Inferior parietal cortex (tissue), 1 donor: Measurements from ENCODE around the gene PLEKHG4.
A peak's percentile ranks its signal among the peaks of the same experiment; 100 is the strongest.

Experiments
- DNase-seq: peaks from one replicate; pipeline ENCODE4 v3.0.0-alpha.2; 2016; ENCODE audit errors: extremely low spot score

PLEKHG4 gene, protein sequence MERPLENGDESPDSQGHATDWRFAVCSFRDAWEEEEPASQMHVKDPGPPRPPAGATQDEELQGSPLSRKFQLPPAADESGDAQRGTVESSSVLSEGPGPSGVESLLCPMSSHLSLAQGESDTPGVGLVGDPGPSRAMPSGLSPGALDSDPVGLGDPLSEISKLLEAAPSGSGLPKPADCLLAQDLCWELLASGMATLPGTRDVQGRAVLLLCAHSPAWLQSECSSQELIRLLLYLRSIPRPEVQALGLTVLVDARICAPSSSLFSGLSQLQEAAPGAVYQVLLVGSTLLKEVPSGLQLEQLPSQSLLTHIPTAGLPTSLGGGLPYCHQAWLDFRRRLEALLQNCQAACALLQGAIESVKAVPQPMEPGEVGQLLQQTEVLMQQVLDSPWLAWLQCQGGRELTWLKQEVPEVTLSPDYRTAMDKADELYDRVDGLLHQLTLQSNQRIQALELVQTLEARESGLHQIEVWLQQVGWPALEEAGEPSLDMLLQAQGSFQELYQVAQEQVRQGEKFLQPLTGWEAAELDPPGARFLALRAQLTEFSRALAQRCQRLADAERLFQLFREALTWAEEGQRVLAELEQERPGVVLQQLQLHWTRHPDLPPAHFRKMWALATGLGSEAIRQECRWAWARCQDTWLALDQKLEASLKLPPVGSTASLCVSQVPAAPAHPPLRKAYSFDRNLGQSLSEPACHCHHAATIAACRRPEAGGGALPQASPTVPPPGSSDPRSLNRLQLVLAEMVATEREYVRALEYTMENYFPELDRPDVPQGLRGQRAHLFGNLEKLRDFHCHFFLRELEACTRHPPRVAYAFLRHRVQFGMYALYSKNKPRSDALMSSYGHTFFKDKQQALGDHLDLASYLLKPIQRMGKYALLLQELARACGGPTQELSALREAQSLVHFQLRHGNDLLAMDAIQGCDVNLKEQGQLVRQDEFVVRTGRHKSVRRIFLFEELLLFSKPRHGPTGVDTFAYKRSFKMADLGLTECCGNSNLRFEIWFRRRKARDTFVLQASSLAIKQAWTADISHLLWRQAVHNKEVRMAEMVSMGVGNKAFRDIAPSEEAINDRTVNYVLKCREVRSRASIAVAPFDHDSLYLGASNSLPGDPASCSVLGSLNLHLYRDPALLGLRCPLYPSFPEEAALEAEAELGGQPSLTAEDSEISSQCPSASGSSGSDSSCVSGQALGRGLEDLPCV

DNA sequence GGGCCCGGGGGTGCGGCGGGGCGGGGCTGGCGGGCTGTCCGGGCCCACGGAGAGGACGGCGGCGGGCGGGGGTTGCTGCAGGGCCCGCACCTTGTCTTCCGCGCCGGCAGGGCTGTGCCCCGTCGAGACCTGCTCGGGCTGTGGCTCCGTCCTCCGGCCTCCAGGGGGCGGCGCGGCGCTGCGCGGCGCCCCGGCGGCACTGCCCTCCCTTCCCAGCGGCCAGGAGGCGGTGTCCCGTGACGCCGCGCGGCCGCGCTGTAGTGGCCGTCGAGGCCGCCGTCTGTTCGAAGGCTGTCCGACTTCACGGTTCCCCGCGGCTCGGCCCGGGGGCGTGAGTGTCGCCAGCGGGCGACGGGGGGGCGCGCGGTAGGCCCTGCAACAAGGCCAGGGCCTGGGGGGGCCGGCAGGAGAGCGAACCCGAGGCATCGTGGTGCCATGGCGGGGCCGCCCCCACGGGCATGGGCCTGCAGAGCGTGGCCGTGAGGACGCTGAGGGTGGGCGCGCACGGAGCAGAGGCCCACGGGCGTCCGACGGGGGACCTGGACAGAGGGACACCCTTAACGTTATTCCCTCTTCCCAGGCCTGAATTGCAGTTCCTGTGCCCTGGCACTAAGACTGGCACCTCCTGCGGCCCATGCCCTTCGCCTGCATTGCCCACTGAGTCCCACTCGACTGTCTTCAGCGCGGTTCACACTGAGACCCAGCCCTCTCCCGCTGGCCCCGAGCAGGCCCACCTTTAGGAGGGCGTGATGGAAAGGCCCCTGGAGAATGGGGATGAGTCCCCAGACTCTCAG, at the start of gene PLEKHG4:
Gene PLEKHG4 (plus strand): TSS at position 237 of the 794 bp plus-strand sequence. CDS start 513 bp downstream, at position 750.
- DNase-seq, result peak; percentile 40

DNA sequence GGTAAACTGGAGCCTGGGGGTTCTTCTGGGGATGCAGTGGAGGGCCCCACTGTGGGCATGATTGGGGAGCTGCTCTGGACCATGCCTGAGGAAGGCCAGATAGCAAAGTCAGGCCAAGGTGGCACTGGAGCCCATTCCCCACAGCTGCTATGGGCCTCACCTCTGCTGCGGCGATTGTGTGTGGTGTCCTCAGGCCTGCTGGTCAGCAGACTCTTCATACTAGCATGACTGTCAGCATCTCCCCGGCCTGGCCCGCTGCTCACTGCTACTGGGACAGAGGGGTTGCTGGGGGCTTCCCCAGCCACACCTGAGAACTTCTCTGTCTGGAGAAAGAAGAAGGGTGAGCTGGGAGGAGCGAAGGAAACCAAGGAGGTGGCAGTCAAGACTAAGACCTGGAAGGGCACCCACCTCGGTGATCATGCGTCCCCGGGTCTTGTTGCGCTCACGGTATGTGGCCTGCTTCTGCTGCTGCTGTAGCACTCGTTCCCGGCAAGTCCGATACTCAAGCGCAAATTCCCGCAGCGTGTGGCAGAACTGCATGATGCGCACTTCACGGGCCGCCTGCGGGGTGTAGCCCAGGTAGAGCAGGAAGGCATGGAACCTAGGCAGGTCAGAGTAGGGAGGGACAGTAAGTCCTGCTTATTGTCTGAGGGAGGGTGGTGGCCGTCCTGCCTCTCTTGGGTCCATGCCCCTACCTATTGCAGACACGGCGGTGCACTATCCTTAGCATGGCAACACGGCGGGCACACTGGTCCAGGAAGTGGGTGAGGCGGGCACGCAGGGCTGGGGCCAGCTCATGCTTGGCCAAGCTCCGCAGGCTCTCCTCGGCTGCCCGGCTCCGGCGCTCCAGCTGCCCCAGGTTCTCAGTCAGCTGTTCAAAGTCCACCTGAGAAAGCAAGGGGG, 49.2 kb upstream of the PLEKHG4 start:
- DNase-seq, result no peak

- DNase-seq, result no peak
Observed at GRCh38 chr16:67230809-67231660, 48.3 kb upstream of the PLEKHG4 start.

GRCh38 chr16:67233596-67233995, 45.7 kb upstream of the PLEKHG4 start:
- DNase-seq, result no peak

DNA sequence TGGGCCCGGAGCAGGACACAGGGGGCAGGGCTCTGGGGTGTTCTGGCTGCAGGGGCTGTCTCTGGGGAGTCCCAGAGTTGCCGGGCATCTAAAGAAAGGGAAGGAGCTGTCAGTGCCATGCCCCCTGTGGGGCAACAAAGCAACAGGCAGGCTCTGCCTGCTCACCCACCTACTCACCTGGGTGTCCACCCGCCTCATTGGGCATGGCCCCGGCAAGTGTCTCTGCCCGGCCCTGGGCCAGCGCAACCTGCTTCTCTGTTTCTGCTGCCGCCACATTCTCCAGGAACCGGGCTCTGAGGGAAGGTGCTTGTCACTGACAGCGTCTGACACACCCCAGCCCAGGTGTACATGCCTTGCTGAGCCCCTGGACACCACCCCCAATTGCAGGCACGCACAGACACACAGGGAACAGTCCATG, 45.1 kb upstream of the PLEKHG4 start:
- DNase-seq, result no peak

DNA sequence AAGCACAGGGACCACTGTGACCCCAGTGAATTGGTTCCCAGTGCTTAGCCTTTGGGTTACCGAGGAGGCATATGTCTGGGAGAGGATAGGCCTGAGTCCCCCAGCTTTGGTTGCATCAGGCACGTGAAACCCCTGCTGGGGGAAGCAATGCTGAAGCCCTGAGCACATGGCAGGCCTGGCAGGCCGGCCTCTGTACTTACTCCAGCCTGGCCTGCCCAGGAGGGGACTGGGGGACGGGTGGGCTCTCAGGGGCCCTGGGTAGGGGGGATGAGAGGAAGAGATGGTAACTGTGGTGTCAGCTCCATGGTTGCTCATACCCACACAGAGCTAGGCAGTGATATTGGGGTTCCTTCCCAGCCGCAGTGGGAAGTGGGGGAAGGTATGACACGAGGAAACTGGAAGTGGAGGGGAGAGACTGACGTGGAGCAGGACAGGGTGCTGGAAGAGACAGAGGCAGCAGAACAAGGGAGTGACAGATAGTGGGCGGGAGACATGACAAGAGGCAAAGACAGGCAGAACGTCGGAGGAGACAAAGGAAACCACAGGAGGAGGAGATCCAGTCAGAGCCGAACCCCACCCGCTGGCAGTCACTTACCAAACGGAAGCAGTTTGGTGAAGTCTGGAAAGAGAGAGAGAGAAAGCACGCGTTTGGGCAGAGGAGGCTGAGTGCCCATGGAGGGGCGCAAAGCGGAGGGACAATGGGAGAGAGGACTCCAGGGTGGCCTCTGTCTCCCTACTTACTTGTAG, 43.3 kb upstream of the PLEKHG4 start:
- DNase-seq, result no peak

DNA sequence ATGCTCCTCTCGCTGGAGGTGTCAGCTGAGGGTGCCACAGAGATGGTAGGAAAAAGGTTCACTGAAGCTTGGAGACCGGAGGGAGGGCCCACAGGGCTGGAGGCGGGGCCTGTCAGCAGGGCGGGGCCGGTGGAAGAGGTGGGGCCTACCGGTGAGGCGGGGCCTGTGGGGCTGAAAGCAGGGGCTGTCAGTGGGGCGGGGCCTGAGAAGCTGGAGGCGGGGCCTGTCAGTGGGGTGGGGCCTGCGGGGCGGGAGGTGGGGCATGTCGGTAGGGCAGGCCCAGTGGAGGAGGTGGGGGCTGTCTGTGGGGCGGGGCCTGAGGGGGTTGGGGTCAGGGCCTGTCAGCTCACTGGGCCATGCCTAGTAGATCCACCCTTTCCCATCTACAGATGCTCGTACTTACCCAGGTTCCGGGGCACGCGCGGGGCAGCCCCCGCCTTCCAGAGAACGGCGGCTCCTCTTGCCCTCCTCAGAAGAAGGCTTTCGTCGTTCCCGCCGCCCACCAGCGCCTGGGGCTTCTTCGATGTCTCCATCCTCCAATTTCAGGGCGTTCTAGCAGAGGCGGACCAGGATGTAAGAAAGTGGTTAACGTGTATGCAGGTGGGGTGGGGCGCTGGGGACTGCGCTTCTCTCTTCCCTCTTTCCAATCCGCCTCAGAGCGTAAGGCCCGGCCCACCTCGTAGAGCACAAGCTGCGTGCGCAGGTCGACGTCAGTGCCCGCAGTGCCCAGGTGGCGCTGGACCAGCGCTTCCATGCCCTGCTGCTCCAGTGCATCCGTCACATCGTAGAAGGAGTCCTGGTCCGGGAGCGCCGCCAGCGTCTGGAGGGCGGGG, 42.6 kb upstream of the PLEKHG4 start:
- DNase-seq, result no peak

DNA sequence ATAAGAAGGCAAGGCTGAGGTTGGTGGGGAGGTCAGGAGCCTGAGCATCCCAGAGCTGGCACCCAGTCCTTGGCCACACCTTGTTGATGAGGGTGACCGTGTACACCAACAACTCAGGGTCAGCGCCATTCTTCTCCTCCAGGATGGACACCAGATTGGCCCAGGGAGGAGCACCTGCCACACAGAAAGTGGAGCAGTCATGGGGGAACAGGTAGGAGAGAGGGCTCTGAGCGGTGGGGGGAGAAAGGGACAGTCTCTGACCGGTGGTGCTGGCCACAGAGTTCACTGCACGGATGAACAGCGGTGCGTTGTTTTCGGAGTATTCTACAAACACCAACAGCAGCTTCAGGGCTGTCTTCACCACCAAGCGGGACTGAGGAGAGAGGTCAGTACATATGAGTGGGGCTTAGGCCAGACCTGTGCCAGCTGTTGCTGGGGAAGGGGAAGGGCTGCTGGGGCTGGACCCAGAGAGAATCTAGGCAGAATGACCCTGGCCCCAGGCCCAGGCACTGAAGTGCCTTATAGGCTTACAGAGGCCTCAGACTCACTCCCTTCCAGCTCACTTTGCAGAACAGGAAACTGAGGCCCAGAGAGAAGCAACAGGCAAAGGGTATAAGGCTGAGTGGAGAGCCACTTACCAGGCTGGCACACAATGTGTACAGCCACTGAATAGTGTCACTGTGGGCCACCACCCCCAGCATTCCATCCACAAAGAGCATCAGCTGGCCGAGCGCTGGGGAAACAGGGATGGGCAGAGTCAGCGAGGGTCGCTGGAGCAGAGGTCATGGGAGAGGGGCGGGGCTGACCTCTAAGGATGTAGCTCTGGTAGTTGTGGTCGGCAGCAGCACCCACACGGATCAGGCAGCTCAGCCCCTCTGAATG, 41.7 kb upstream of the PLEKHG4 start:
- no peak for DNase-seq

DNA sequence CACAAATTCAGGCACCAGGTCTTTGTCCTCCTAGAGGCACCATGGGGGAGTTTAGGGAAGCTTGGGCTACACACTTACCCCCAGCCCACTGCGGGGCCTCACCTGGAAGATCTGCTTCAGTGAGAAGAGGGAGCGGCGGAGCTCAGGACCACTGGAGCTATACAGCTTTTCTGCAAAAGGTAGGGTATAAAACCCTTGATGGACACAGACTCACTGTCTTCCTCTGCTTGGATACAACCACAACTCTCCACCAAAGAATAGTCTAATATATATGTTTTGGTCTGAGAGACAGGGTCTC, 41.1 kb upstream of the PLEKHG4 start:
- no peak for DNase-seq

DNA sequence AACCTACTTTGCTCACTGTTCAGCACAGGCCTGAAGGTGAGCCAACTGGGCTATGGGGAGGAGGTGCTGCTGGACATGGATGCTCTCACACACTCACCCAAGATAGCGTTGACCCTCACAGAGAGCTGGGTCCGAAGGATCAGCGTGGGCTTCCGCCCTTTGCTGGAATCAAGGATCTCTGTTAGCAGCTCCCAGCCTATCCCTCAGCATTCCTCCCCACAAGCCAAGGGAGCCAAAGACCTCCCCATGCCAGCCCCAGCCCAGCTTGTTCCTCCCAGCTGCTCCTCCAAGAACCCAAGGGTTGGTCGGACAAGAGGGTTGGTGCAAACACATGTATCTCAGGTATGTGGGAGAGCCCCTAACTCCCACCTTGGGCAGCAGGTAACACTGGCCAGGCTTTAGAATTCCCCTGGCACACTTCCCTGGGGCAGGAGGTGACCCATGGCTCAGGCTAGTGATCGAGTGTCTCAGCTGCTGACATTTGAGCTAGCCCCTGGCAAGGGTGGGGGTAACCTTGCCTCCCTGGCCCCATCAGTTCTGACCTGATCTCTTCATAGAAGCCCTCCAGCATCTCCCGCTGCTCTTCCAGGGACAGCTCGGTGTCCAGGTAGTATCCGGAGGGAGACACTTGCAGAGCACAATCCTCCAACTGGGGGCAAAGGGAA, 40.4 kb upstream of the PLEKHG4 start:
- no peak for DNase-seq

- no peak for DNase-seq
Observed at GRCh38 chr16:67240506-67240905, 38.8 kb upstream of the PLEKHG4 start.

DNA sequence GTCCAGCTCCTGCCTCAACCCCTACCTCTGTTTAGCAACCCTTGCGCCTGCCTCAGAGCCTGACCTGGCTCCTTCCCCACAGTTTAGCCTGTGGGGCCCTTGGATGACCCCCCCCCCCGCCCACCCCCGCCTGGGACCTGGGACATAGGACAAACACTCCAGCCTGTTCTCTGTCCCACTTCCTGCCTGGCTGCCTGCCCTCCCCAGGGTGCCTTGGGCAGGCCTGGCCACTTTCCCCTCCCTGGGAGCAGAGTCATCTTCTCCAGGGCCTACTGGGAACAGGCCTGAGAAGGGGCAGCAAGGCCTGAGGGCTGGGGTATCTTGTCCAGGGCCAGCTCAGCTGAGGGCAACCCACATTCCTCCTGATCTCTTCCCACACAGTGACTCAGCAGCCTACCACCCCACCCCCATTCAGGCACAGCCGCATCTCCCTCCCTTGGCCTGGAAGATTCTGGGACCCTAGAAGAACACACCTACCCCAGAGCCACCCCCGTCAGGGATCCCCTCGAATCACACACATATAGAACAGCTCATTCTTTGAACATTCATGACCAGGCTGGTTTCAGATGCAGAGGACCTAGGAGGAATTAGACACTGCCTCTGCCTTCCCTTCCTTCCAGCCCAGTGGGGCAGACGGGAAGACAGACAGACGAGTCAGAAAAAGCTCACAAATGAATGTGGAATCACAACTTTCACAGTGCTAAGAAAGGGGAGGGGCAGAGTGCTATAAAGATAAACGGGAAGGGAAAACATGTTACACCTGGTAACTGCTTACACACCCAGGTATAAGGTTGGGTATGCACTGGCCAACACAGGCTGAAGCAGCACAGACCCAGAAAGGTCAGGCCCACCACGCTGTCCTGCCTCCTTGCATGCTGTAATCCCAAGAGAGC, 38.1 kb upstream of the PLEKHG4 start:
- no peak for DNase-seq

DNA sequence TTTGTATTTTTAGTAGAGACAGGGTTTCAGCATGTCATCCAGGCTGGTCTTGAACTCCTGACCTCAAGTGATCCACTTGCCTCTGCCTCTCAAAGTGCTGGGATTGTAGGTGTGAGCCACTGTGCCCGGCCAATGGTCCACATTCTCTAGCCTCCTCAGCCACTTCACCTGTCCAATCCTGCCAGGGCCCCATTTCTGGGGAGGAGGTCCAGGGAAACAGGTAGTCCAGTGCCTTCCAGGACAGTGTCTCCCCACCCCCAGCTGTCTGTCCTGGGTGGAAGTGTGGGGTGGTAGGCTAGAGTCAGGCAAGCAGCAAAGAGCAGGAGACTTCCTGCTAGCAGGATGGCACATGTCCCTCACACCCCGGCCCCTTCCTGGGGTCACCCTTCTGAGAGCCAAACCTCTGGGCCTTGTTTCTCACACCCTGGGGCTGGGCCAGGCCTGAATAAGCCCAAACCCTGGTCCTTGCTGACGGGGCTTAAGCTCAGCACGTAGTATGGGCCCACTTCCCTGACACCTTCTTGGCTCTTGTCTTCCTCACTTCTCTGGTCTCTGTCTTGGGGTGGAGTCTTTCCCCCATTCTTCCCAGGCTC, 37.1 kb upstream of the PLEKHG4 start:
- no peak for DNase-seq

DNA sequence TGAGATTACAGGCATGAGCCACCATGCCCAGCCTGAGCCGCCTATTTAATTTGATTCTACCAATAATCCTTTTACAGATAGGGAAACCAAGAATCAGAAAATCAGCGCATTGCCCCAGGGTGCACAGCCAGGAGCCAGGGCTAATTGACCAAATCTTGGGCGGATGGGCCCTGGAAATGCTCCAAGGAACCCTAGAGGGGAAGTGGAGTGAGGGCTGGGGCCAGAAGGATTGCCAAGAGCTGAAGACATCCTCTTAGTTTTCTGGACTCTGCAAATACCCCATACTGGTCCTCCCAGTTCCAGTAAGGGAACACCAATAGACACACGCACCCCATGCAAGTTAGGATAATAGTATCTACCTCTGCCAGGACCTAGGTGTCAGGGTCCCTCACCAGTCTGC, 35.9 kb upstream of the PLEKHG4 start:
- DNase-seq, result no peak
